HFFc6 (cell line): Measurements from ENCODE around the gene UBR7. TPM values are rescaled to one million over a fixed set of nuclear protein-coding genes. Genes with fewer than 3 reads are reported as not detected.

Experiments used
- DNase-seq: peaks from one replicate; pipeline ENCODE4 v3.0.0-alpha.2; 2018
- H3K27ac Mint-ChIP-seq: 2 replicates; pipeline ENCODE4 v1.8.0; 2020; ENCODE audit warnings: mild to moderate bottlenecking, mixed read lengths
- H3K27me3 Mint-ChIP-seq: 2 replicates; pipeline ENCODE4 v1.8.0; 2021; ENCODE audit warnings: mild to moderate bottlenecking, moderate library complexity, mixed read lengths; ENCODE audit not compliant: insufficient read depth
- H3K36me3 Mint-ChIP-seq: 2 replicates; pipeline ENCODE4 v1.8.0; 2021; ENCODE audit warnings: low read depth, mixed read lengths
- H3K4me1 Mint-ChIP-seq: 2 replicates; pipeline ENCODE4 v1.8.0; 2020; ENCODE audit warnings: low read depth, mixed read lengths
- H3K4me3 Mint-ChIP-seq: 2 replicates; pipeline ENCODE4 v1.8.0; 2020; ENCODE audit warnings: mild to moderate bottlenecking, moderate library complexity, mixed read lengths
- H3K9me3 Mint-ChIP-seq: 2 replicates; pipeline ENCODE4 v1.8.0; 2020; ENCODE audit warnings: mild to moderate bottlenecking, mixed read lengths
- total RNA-seq, 6 experiments: library from RNA; stranded (reverse); fragmentation: NEBNext Ultra II Directional; extraction: Animal tissue kit (Norgen Biotek cat#: 25700); gene quantifications; 2 replicates in 1 of 6; 3 replicates in 5 of 6; pipeline ENCODE4 v1.2.3, GENCODE V29; 2021
- TF ChIP-seq, protein P1 (sequence below): fragments of 200-600 bp; sonication (generic); IDR thresholded peaks from 2 replicates; pipeline ENCODE4 v1.5.0; 2021; ENCODE audit warnings: antibody characterized with exemption, mild to moderate bottlenecking

UBR7 gene
- total RNA-seq, 6 experiments from 2014 or later = 15.3 to 23.6 (median 21.8) TPM

DNA sequence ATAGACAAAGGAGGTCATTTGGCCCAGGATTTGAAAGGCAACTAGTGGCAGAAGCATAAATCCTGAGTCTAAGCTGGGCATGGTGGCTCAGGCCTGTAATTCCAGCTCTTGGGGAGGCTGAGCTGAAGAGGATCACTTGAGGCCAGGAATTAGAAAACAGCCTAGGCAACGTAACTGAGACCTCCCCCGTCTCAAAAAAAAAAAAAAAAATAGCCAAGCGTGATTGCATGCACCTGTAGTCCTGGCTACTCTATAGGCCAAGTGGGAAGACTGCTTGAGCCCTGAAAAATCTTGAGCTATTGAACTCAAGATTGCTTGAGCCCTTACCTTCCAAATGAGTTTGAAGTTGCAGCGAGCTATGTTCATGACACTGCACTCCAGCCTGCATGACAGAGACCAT is 8.0 kb upstream of the UBR7 start:
- no peaks in the 10 kb centered on the region for H3K9me3 Mint-ChIP-seq
- H3K27me3 Mint-ChIP-seq = no peaks in the 10 kb centered on the region
- TF ChIP-seq, protein P1, sequence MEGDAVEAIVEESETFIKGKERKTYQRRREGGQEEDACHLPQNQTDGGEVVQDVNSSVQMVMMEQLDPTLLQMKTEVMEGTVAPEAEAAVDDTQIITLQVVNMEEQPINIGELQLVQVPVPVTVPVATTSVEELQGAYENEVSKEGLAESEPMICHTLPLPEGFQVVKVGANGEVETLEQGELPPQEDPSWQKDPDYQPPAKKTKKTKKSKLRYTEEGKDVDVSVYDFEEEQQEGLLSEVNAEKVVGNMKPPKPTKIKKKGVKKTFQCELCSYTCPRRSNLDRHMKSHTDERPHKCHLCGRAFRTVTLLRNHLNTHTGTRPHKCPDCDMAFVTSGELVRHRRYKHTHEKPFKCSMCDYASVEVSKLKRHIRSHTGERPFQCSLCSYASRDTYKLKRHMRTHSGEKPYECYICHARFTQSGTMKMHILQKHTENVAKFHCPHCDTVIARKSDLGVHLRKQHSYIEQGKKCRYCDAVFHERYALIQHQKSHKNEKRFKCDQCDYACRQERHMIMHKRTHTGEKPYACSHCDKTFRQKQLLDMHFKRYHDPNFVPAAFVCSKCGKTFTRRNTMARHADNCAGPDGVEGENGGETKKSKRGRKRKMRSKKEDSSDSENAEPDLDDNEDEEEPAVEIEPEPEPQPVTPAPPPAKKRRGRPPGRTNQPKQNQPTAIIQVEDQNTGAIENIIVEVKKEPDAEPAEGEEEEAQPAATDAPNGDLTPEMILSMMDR = no peak
- DNase-seq = no peak
- peaks cover 3% of the 10 kb centered on the region for H3K4me1 Mint-ChIP-seq
- no peak overlapping the region for H3K4me3 Mint-ChIP-seq
- H3K27ac Mint-ChIP-seq = no peak overlapping the region; the same call in 1 of the 2 replicates
- H3K36me3 Mint-ChIP-seq = no peaks in the 10 kb centered on the region

DNA sequence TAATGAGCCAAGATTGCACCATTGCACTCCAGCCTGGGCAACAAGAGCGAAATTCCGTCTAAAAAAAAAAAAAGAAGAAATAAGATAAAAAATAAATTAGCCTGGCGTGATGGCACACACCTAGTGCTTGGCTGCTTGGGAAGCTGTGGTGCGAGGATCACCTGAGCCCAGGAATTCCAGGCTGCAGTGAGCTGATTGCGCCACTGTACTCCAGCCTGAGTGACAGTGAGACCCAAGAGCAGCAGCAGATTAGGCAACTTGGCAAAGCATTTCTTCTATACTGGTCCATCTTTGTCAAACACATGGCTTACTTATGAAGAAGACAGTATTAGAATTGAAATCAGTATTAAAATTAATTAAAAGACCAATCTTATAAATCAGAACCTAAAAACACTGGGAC is 6.5 kb upstream of the UBR7 start:
- Mint-ChIP-seq H3K9me3 (no peaks in the 10 kb centered on the region), H3K27me3 (no peaks in the 10 kb centered on the region), H3K4me3 (no peak overlapping the region), H3K36me3 (no peaks in the 10 kb centered on the region), H3K4me1 (peaks cover 1% of the 10 kb centered on the region), H3K27ac (no peak overlapping the region)
- TF ChIP-seq, protein P1 = no peak
- no peak for DNase-seq

DNA sequence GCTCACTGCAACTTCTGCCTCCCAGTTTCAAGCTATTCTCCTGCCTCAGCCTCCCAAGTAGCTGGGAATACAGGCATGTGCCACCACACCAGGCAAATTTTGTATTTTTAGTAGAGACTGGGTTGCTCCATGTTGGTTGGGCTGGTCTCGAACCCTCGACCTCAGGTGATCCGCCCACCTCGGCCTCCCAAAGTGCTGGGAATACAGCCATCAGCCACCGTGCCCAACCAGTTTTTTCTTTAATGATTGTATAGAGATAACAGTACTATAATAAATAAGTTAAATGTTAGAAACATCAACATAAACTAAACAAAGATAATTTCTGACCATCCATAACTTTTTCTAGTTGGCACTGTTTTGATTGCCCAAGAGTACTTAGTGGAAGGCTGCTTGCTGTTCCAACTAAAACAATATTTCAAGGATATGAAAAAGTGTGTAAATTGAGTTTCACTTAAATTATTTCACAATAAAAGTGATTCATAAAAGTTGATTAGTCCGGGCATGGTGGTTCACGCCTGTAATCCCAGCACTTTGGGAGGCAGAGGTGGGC is 5.8 kb upstream of the UBR7 start:
- Mint-ChIP-seq H3K4me3 (no peak overlapping the region), H3K36me3 (no peaks in the 10 kb centered on the region), H3K4me1 (peaks cover 7% of the 10 kb centered on the region), H3K27me3 (no peaks in the 10 kb centered on the region), H3K9me3 (no peaks in the 10 kb centered on the region), H3K27ac (no peak overlapping the region)
- DNase-seq = no peak
- TF ChIP-seq, protein P1 = no peak

DNA sequence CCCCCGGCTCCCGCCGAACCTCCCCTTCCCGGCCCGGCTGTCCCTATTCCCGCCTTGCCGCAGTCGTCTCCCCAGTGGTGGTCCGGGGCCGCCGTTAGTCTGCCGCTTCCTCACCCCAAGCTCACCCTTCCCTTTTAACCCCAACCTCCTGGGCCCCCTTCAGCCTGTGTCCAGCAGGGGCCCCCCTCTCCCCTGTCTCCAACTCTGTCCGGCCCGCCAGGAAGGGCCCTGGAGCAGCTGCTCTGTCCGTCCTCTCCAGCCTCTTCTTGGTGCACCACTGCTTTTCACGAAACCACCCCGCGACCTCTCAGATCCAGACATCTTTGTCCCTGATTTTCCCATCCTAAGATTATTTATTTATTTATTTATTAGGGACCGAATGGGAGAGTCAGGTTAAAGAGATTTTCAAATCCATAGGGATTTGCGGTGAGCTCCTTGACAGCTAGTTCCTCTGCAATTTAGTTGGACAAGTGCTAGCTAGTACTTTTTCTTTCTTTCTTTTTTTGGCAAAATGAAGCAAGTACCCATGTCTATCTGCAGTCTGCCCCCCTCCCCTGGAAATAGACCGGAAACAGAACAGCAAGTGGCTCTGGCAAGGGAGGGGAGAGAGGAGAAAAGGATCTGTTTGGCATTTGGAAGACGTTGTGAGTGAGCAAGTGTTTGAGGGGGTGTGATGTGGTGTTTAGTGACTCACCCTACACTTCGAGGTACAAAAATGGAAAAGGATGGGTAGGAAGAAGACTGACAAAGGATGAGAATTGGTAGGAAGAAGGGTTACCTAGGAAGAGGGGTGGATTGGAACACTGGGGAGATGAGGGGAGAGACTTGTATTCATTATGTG is 632 bp downstream of the UBR7 start:
- Mint-ChIP-seq H3K27me3 (peaks cover 1% of the 10 kb centered on the region; the same call in 1 of the 2 replicates), H3K4me3 (peak overlapping the region; percentile 90), H3K27ac (peak overlapping the region; percentile 77)

DNA sequence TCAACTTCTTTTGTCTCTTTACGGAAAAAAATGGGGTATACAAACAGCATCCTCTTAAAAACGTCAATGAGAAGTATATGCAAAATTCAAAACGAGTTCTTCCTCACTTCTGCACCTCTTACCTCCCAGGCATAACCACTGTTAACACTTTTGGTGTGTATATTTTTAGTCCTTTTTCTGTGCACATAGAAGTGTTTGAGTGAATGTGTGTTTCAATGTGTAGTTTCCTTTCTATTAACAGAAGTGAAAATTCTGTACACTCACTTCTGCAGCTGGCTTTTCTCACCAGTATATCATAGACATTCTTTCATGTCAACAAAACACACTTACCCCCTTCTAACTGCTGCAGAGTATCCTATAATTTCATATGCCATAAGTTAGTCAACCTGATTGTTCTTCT is 5.4 kb downstream of the UBR7 start:
- TF ChIP-seq, protein P1 = no peak
- no peak overlapping the region for H3K27ac Mint-ChIP-seq
- no peak for DNase-seq
- no peak overlapping the region for H3K4me3 Mint-ChIP-seq
- H3K27me3 Mint-ChIP-seq = peaks cover 1% of the 10 kb centered on the region; the same call in 1 of the 2 replicates
- no peaks in the 10 kb centered on the region for H3K36me3 Mint-ChIP-seq
- peaks cover 20% of the 10 kb centered on the region for H3K4me1 Mint-ChIP-seq
- no peaks in the 10 kb centered on the region for H3K9me3 Mint-ChIP-seq

More for the DNA sequence above, 632 bp downstream of the UBR7 start:
- TF ChIP-seq, protein P1 = peak; percentile 60
- DNase-seq = peak; percentile 40
- Mint-ChIP-seq H3K4me1 (peaks cover 33% of the 10 kb centered on the region), H3K36me3 (0 out of 2 replicates have a peak, but pooled peaks cover 5% of the 10 kb centered on the region), H3K9me3 (no peaks in the 10 kb centered on the region)
